NT2/D1 (cell line): ENCODE results near the gene HSPE1.
"Not testable (repeated sequence)": the region's sequence is repeated elsewhere in the genome, so short reads cannot be mapped to it uniquely, and the experiment has no call there.

ENCODE experiments used
- DNase-seq: peaks from one replicate; pipeline ENCODE4 v3.0.0-alpha.2; 2011; ENCODE audit warnings: low read depth, low spot score
- H3K27me3 ChIP-seq: 2 replicates; pipeline ENCODE4 v1.6.0; 2011; ENCODE audit warnings: mild to moderate bottlenecking; ENCODE audit not compliant: insufficient read length, insufficient read depth
- H3K36me3 ChIP-seq: 2 replicates; pipeline ENCODE4 v1.6.1; 2011; ENCODE audit warnings: mild to moderate bottlenecking, low read length, mixed read lengths; ENCODE audit not compliant: insufficient read depth, insufficient read length
- H3K4me1 ChIP-seq: 2 replicates; pipeline ENCODE4 v1.5.1; 2011; ENCODE audit not compliant: insufficient read depth, insufficient read length
- H3K4me3 ChIP-seq: 2 replicates; pipeline ENCODE4 v1.5.1; 2011; ENCODE audit warnings: low read depth; ENCODE audit not compliant: insufficient read length
- H3K9ac ChIP-seq: 2 replicates; pipeline ENCODE4 v1.6.0; 2011; ENCODE audit warnings: low read depth; ENCODE audit not compliant: insufficient read length
- H3K9me3 ChIP-seq: 2 replicates; pipeline ENCODE4 v1.5.1; 2011; ENCODE audit warnings: mild to moderate bottlenecking, low read length; ENCODE audit not compliant: insufficient read depth
- SUZ12 ChIP-seq: IDR thresholded peaks from 2 replicates; pipeline ENCODE4 v1.6.1; 2011; ENCODE audit not compliant: insufficient read length, insufficient read depth; ENCODE audit errors: extremely low read depth
- YY1 ChIP-seq: IDR thresholded peaks from 2 replicates; pipeline ENCODE4 v1.6.1; 2011; ENCODE audit not compliant: insufficient read length, insufficient read depth
- ZNF274 ChIP-seq: IDR thresholded peaks from 2 replicates; pipeline ENCODE4 v1.6.1; 2011; ENCODE audit warnings: mild to moderate bottlenecking, low read depth, low read length

Gene HSPE1

GRCh38 chr2:197499594-197500502 is at the start of gene HSPE1, which contains the start of gene HSPD1:
Gene HSPE1, plus strand, starts transcription at chr2:197500379. Its CDS starts 58 bp downstream, at chr2:197500437.
Gene HSPD1, minus strand, starts transcription at chr2:197499840. Its CDS starts 992 bp downstream, at chr2:197498848.
- peak; percentile 99 for DNase-seq

GRCh38 chr2:197450465-197450864 is 49.7 kb upstream of the HSPE1 start:
- H3K4me1 ChIP-seq, result no peaks in the 10 kb centered on the region
- H3K9me3 ChIP-seq, result peaks cover 3% of the 10 kb centered on the region; the same call in 1 of the 2 replicates
- no peak overlapping the region for H3K4me3 ChIP-seq
- H3K9ac ChIP-seq, result no peak overlapping the region
- DNase-seq, result no peak
- H3K36me3 ChIP-seq, result no peaks in the 10 kb centered on the region
- TF ChIP-seq SUZ12 (no peak), ZNF274 (no peak), YY1 (no peak)
- H3K27me3 ChIP-seq, result no peaks in the 10 kb centered on the region

More at GRCh38 chr2:197499594-197500502, at the start of gene HSPE1, which contains the start of gene HSPD1:
- H3K9me3 ChIP-seq, result no peaks in the 10 kb centered on the region
- TF ChIP-seq ZNF274, result no peak
- peak; percentile 12 for TF ChIP-seq YY1
- TF ChIP-seq SUZ12, result no peak
- H3K9ac ChIP-seq, result peak within 1 kb of the TSS; percentile 98
- no peaks in the 10 kb centered on the region for H3K4me1 ChIP-seq
- H3K4me3 ChIP-seq, result peak within 1 kb of the TSS; percentile 94
- H3K27me3 ChIP-seq, result no peaks in the 10 kb centered on the region
- peaks cover 88% of the 10 kb centered on the region for H3K36me3 ChIP-seq

GRCh38 chr2:197450935-197451358 is 49.2 kb upstream of the HSPE1 start:
- not testable (repeated sequence) for H3K9me3 ChIP-seq, H3K9ac ChIP-seq, DNase-seq, H3K4me1 ChIP-seq, H3K4me3 ChIP-seq, H3K27me3 ChIP-seq, H3K36me3 ChIP-seq

- no peak for TF ChIP-seq SUZ12
- no peak for TF ChIP-seq ZNF274
- no peak for TF ChIP-seq YY1
- peaks cover 3% of the 10 kb centered on the region; the same call in 1 of the 2 replicates for H3K9me3 ChIP-seq
- H3K36me3 ChIP-seq, result peaks cover 4% of the 10 kb centered on the region
- H3K4me1 ChIP-seq, result no peaks in the 10 kb centered on the region
- H3K27me3 ChIP-seq, result no peaks in the 10 kb centered on the region
- H3K4me3 ChIP-seq, result peak overlapping the region; percentile 40
- no peak for DNase-seq
- H3K9ac ChIP-seq, result peak overlapping the region; percentile 57
These were observed 47.4 kb upstream of the HSPE1 start for GRCh38 chr2:197452754-197453122.

GRCh38 chr2:197453123-197453913 is 46.9 kb upstream of the HSPE1 start, which contains the start of gene COQ10B:
Gene COQ10B, plus strand, starts transcription at chr2:197453552. Its CDS starts 9 bp downstream, at chr2:197453561.
- Histone ChIP-seq H3K4me1 (no peaks in the 10 kb centered on the region), H3K36me3 (peaks cover 4% of the 10 kb centered on the region), H3K9ac (peak within 1 kb of the TSS; percentile 87), H3K9me3 (peaks cover 3% of the 10 kb centered on the region; the same call in 1 of the 2 replicates), H3K4me3 (peak within 1 kb of the TSS; percentile 98), H3K27me3 (no peaks in the 10 kb centered on the region)
- peak; percentile 99 for DNase-seq
- TF ChIP-seq YY1, result no peak
- no peak for TF ChIP-seq SUZ12
- TF ChIP-seq ZNF274, result no peak

- H3K9ac ChIP-seq, result peak overlapping the region; percentile 87
- H3K4me1 ChIP-seq, result no peaks in the 10 kb centered on the region
- H3K4me3 ChIP-seq, result peak overlapping the region; percentile 98
- peaks cover 4% of the 10 kb centered on the region for H3K36me3 ChIP-seq
- TF ChIP-seq ZNF274 (no peak), SUZ12 (no peak), YY1 (no peak)
- peaks cover 3% of the 10 kb centered on the region; the same call in 1 of the 2 replicates for H3K9me3 ChIP-seq
- no peak for DNase-seq
- no peaks in the 10 kb centered on the region for H3K27me3 ChIP-seq
These were observed 46.2 kb upstream of the HSPE1 start for GRCh38 chr2:197453914-197454398.
